ENCODE measurements around the gene ATF5.

Gene ATF5

DNA sequence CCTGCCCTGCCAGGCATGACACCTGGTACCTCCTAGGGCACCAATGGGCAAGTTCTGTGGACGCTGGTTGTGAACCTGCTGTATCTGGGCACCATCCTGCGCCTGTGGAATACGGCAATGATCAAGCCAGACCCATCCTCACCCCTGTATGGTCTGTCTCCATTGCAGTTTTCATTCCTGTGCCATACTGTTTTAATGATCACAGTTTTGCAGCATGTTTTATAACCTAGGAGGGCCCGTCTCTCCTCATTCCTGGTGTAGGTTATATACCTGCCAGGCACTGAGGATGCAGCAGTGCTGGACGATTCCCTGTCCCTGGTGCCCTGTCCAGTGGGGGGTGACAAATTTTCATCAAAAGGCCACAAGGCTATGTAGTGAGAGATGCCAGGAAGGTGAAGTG is 45.9 kb upstream of the ATF5 start:
- no peak for DNase-seq (ENCODE audit: extremely low read depth, low read depth)
- TF ChIP-seq, protein P1, sequence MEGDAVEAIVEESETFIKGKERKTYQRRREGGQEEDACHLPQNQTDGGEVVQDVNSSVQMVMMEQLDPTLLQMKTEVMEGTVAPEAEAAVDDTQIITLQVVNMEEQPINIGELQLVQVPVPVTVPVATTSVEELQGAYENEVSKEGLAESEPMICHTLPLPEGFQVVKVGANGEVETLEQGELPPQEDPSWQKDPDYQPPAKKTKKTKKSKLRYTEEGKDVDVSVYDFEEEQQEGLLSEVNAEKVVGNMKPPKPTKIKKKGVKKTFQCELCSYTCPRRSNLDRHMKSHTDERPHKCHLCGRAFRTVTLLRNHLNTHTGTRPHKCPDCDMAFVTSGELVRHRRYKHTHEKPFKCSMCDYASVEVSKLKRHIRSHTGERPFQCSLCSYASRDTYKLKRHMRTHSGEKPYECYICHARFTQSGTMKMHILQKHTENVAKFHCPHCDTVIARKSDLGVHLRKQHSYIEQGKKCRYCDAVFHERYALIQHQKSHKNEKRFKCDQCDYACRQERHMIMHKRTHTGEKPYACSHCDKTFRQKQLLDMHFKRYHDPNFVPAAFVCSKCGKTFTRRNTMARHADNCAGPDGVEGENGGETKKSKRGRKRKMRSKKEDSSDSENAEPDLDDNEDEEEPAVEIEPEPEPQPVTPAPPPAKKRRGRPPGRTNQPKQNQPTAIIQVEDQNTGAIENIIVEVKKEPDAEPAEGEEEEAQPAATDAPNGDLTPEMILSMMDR (IDR thresholded peaks at IDR 0.05; ENCODE audit: low read depth, low read length): no peak

GRCh38 chr19:49884109-49884508 is 44.9 kb upstream of the ATF5 start:
- no peak for DNase-seq (ENCODE audit: extremely low read depth, low read depth)

DNA sequence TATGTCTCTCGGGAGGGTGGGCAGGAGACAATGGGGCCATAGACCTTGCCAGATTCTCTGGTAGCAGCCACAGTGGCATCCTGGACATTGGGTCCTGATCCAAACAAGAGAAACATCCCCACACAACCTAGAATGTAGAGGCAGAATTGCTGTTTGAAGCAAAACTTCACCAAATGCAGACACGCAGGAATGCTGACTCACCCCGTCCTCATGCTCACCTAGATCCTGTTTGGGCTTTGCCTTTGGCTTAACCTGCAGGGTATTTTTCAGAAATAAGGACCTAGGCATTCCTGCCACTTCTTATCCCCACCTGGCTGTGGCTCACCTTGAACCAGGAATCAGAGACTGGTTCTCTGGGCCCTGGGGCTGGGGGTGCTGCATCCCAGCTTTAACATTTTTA is 44.2 kb upstream of the ATF5 start:
- no peak for DNase-seq (ENCODE audit: extremely low read depth, low read depth)
- TF ChIP-seq, protein P1 (IDR thresholded peaks at IDR 0.05; ENCODE audit: low read depth, low read length): no peak

More at GRCh38 chr19:49884109-49884508, 44.9 kb upstream of the ATF5 start:
- TF ChIP-seq, protein P1 (IDR thresholded peaks at IDR 0.05; ENCODE audit: low read depth, low read length): no peak

DNA sequence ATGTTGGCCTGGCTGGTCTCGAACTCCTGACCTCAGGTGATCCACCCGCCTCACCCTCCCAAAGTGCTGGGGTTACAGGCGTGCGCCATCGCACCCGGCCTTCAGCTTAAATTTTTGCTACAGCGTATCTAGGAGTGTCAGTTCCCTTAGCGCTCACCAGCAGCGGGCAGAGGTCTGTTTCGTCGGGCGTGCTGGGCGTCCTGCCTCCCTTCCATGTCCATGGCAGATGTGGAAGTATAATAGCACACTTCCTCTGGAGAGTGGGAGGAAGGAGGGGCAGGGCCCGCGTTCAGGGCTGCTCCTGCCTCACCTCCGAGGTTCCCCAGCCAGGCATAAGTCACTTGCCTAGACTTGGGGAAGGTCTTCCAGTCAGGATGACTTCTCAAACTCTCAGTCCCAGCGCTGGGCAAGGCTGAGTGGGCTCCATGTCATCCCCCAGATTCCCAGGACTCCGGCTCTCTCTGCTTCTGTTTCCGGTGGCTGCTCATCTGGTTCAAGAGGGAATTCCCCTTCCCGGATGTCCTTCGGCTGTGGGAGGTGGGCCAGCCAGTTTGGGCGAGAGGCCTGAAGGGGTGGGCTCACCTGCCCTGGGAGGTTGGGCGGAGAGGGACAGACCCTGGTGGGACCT is 41.9 kb upstream of the ATF5 start:
- no peak for DNase-seq (ENCODE audit: extremely low read depth, low read depth)
- TF ChIP-seq, protein P1 (IDR thresholded peaks at IDR 0.05; ENCODE audit: low read depth, low read length): no peak

- TF ChIP-seq, protein P1 (IDR thresholded peaks at IDR 0.05; ENCODE audit: low read depth, low read length): no peak
- no peak for DNase-seq (ENCODE audit: extremely low read depth, low read depth)
These were observed 41.1 kb upstream of the ATF5 start for GRCh38 chr19:49887665-49888509.

- no peak for DNase-seq (ENCODE audit: extremely low read depth, low read depth)
- TF ChIP-seq, protein P1 (IDR thresholded peaks at IDR 0.05; ENCODE audit: low read depth, low read length): no peak
These were observed 40.5 kb upstream of the ATF5 start for GRCh38 chr19:49888510-49888824.

DNA sequence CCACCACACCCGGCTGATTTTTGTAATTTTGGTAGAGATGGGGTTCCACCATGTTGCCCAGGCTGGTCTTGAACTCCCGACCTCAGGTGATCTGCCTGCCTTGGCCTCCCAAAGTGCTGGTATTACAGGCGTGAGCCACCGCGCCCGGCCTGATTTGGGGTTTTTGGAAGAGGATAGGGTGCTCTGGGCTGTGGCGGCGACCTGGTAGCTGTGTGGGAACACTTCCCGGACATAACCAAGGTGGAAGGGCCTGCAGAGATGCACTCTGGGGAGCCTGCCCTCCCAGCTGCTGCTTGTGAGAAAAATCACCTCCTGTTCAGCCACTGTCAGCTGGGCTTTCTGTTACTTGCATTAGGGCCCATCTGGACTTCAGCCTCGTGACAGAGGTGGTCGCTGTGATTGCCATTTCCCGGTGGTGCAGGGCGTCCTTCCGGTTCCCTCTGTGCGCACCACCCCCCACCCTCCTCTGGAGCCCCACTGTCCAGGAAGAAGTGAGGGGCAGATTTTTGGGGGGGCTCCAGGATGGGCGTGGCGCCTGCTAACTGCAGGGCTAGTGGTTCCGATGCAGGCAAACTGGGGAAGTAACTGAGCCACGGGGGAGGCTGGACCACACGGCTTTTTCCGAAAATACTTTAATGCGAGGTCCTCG is 39.8 kb upstream of the ATF5 start:
- DNase-seq (ENCODE audit: extremely low read depth, low read depth): no peak

More for the DNA sequence above, 39.8 kb upstream of the ATF5 start:
- TF ChIP-seq, protein P1 (IDR thresholded peaks at IDR 0.05; ENCODE audit: low read depth, low read length): no peak

Measured in AG09319 (cell line).